DMS 273 (cell line): ENCODE data around the gene TBC1D20.
A peak's percentile ranks its signal among the peaks of the same experiment; 100 is the strongest.

Source experiments
- DNase-seq: peaks from one replicate; lab custom pipeline; 2025; ENCODE audit not compliant: unreplicated experiment; lab: John Stamatoyannopoulos, UW

Gene TBC1D20

GRCh38 chr20:420721-421574 is 41.4 kb downstream of the TBC1D20 start:
- DNase-seq = peak; percentile 29

GRCh38 chr20:420166-420620 is 42.1 kb downstream of the TBC1D20 start:
- DNase-seq = no peak

GRCh38 chr20:419556-420165 is 42.7 kb downstream of the TBC1D20 start:
- no peak for DNase-seq

- DNase-seq = no peak
Measured at GRCh38 chr20:418858-419365, 43.4 kb downstream of the TBC1D20 start.

GRCh38 chr20:417801-418342 is 44.5 kb downstream of the TBC1D20 start:
- no peak for DNase-seq

GRCh38 chr20:416950-417800 is 45.2 kb downstream of the TBC1D20 start:
- no peak for DNase-seq

DNA sequence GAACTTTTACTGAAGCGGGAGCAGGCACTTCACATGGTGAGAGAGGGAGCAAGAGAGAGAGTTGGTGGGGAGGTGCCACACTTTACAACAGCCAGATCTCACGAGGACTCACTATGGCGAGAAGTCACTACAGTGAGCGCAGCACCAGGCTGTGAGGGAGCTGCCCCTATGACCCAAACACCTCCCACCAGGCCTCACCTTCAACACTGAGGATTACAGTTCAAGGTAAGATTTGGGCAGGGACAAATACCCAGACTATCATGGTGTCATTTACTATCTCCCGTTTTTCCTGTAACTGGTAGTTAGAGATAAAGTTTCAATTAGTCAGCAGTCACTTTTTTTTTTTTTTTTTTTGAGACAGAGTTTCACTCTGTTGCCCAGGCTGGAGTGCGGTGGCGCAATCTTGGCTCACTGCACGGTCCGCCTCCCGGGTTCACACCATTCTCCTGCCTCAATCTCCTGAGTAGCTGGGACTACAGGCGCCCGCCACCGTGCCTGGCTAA is 46.5 kb downstream of the TBC1D20 start:
- DNase-seq = no peak

DNA sequence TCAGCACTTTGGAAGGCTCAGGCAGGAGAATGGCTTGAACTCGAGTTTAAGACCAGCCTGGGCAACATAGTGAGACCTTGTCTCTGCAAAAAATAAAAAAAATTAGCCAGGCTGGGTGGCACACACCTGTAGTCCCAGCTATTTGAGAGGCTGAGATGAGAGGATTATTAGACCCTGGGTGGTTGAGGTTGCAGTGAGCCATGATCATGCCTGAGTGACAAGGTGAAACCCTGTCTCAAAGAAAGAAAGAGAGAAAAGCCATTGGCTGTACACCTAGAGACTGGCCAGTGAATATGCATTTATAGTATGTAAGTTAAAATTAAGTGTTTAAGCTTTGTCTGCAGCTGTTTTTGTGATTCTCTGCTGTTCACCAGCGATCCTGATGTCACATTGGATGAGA is 48.2 kb downstream of the TBC1D20 start:
- DNase-seq = no peak

GRCh38 chr20:412081-412480 is 50.3 kb downstream of the TBC1D20 start:
- DNase-seq = no peak

DNA sequence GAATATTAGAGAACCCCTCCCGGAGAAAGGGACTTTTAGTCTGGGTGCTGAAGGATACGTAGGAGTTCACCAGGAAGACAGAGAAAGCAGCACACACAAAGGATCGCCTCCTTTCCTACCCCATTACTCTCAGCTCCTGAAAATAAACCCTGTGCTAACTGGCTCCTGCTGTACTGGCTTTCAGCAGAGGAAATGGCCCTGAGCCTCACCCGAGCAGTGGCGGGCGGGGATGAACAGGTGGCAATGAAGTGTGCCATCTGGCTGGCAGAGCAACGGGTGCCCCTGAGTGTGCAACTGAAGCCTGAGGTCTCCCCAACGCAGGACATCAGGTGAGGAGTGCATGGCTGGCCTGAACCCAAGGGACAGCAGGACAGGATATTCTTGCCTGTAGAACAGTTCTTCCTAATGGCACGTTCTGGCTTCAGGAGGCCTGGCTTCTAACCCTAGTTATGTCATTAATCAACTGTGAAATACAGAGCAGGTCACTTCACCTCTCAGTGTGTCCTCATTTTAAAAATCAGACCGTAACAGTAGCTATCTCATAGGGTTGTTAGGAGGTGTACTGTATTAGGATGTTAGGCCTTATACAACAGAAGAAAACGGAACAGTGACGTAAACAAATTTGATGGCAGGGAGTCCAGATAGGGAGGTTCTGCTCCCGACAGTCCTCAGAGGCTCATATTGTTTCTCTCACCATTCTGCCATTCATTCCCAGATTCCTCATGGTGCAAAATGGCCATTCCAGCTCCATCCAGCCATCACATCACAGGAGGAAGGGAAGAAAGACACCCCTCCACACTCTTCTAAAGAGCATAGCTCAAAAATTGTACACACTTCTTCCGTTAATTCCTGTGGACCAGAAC is 52.4 kb downstream of the TBC1D20 start:
- DNase-seq = peak; percentile 92

DNA sequence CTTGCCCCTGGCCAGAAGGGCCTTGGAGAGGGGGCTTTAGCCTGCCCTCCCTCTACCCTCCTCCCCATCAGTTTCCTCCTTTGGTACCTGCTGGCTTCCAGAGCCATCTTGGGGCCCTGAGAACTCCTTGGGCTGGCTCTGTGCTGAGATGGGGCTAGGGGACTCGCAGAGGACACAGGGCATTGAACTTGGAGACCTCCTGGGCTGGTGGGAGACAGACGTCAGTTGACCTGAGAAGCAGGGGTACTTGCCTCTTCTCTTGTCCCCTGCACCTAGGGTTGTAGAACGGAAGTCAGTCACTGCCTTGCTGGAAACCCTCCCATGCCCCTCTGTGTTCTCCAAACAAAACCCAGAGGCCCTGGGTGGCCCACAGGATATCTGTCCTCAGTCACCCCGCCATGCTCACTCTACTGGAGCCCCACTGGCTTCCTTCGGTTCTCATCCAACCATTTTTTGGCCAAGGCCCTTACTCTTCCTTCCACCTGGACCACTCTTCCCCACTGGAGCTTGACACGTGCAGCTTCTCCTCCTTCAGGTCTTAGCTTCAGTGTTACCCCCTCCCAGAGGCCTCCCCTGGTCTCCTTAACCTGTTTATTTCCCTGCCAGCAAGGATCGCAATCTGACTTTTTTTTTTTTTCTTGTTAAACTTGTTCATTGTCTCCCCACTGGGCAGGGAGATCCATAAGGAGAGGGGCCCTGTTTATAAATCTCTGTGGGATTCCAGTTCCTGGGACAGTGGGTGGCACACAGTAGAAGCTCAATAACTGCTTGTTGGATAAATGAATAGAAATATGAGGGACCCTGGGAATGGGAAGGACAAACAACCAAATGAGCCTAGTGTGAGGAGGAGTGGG is 53.3 kb downstream of the TBC1D20 start:
- DNase-seq = peak; percentile 67

DNA sequence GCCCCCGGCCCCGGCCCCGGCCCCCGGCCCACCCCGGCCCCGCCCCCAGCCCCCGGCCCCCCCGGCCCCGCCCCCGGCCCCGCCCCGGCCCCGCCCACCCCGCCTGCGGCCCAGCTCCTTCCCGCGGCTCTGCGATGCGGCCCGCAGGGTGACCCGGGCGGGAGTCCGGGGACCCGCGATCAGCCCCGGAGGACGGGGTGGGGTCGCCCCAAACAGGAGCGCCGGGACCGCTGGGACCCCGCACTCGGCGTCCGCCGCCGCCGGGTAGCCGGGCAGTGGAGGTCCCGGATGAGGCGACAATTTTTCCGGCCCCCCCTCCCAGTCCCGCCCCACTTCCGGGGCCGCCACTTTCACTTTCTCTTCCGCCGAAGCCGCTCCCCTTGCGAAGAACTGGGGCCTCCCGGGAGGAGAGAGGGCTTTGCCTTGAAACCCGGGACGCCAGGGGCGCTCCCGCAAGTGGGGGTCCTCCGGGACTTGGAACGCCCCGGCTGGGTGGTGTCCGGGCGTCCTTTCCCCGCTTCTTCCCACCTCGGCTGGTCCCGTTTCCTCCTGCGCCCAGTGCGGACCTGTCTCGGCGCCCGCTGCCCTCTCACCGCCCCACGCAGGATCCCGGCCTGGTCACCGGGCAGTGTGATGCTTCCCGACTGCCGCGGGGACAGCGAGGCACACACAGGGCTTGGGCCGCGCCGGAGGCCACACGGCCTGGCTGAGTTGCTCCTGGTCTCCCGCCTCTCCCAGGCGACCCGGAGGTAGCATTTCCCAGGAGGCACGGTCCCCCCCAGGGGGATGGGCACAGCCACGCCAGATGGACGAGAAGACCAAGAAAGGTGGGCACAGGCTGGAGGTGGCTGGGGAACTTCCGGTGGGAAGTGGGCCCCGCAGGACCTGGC is 54.1 kb downstream of the TBC1D20 start, which contains the start of gene RBCK1:
Gene RBCK1 (plus strand): TSS at position 347 of the 890 bp plus-strand sequence. CDS start 459 bp downstream, at position 806.
- DNase-seq = peak; percentile 92

DNA sequence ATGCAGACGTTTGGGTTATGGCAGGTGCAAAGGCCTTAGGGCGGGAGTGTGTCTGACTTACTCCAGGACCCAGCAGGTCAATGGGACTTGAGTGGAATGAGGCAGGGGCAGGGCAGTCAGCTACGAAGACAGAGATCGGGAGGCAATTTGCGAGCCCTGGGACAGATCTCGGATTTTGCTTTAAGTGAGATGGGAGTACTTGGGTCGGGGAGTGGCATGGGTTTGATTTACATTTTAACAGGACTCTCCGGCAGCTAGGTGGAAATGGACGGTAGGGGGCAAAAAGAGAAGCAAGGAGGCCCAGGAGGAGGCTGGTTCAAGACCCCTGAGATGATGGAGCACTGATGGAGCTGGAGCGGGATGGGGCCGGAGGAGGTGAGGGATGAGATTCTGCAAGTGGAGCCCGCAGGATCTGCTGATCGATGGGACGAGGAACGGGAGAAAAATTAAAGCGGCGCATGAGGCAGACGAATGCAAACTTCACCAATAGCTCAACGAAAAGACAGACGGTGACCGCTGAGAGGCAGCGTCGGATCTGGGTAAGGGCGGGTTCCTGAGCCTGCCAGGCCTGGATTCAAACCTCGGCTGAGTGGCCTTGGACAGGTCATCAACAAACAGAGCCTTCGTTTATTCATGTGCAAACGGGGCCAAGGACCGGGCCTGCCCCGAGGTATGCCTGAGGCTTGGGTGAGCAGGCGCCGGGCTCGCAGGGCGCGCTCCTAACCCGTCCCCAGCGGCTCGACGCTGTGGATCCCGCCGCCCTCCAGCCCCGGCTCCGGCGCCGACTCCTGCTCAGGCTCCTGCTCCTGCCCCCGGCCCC is 55.0 kb downstream of the TBC1D20 start:
- peak; percentile 91 for DNase-seq

DNA sequence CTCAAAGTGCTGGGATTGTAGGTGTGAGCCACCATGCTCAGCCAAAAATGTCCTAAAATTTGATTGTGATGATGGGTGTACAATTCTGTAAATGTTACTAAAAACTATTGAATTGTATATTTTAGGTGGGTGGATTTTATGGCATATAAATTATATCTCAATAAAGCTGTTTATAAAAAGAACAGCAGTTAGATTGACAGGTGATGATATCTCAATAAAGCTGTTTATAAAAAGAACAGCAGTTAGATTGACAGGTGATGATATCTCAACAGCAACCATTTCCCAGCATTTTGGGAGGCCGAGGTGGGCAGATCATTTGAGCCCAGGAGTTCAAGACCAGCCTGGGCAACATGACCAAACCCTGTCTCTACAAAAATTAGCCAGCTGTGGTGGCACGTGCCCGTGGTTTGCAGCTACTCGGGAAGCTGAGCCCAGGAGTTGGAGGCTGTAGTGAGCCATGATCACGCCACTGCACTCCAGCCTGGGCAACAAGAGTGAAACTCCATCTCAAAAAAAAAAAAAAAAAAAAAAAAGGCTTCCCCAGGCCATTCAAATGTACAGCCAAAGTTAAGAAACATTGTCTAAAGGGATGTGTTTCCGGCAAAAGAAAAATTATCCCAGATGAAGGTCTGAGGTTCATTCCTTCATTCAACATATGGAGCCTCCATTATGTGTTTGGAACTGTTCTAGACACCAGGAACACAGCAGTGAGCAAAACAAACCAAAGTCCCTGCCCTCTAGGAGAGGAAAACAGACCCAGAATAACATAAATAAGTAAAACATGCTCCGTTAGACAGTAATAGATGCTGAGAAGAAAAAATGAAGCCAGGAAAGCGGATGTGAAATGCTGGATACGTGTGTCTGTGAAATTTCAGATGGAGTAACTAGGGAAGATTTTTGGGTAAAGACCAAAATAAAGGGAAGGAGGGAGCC is 55.9 kb downstream of the TBC1D20 start:
- DNase-seq = no peak

DNA sequence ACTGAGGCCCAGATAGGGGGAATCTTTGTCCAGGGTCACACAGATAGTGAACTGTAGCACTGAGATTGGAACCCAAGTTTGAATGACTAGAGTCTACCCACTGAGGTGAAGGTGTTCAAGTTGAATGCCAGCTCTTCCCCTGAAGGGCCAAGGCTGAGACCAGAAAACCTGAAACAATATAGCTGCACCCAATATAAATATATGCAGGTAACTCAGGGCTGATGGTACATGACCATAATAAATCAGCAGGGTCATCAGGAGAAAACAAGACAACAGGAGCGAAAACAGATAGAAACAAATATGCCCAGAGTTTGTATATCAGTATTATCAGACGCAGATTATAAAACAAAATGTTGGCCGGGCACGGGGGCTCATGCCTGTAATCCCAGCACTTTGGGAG is 58.2 kb downstream of the TBC1D20 start:
- DNase-seq = no peak

- DNase-seq = no peak
Measured at GRCh38 chr20:403582-403957, 58.8 kb downstream of the TBC1D20 start.
